Prostate gland (tissue), 2 donors: ENCODE results near the gene UST. TPM values are rescaled to one million over a fixed set of nuclear protein-coding genes. Genes with fewer than 3 reads are reported as not detected.

ENCODE experiments used
- DNase-seq: peaks from one replicate; pipeline ENCODE4 v3.0.0-alpha.2; 2019; ENCODE audit warnings: low spot score
- H3K27ac ChIP-seq, 2 donors: fragments of 200-600 bp; sonication (generic); 2 replicates each; pipeline ENCODE4 v1.5.1; 2017 to 2019
- H3K27me3 ChIP-seq: fragments of 200-600 bp; sonication (generic); replicated peaks from 2 replicates; pipeline ENCODE4 v1.5.1; 2019; ENCODE audit not compliant: insufficient read depth
- H3K36me3 ChIP-seq, 2 donors: fragments of 200-600 bp; sonication (generic); 1 replicate in 1 of 2; 2 replicates in 1 of 2; pipeline versions ENCODE4 v1.5.1 to v1.8.1; 2017 to 2019
- H3K4me1 ChIP-seq: fragments of 200-600 bp; sonication (generic); replicated peaks from 2 replicates; pipeline ENCODE4 v1.5.1; 2019
- H3K4me3 ChIP-seq, 2 donors: fragments of 200-600 bp; sonication (generic); 2 replicates each; pipeline ENCODE4 v1.5.1; 2017 to 2019
- H3K9me3 ChIP-seq: fragments of 200-600 bp; sonication (generic); 2 replicates; pipeline ENCODE4 v1.5.1; 2017
- POLR2A ChIP-seq: fragments of 450-650 bp; IDR thresholded peaks from one replicate; pipeline ENCODE4 v1.6.1; 2016; ENCODE audit warnings: antibody characterized with exemption, mild to moderate bottlenecking
- POLR2AphosphoS5 ChIP-seq: sonication (generic); formaldehyde crosslinking; IDR thresholded peaks from one replicate; pipeline ENCODE4 v1.6.1; 2017; ENCODE audit warnings: antibody characterized with exemption
- WGBS: methylation state at CpG from one replicate; pipeline ENCODE4 v1.1.5; 2018; 5-methylcytosine and 5-hydroxymethylcytosine counted together
- intact Hi-C: fragments of 100-400 bp; cut with DNase I; formaldehyde crosslinking; loops from one replicate; pipeline ENCODE4 v1.14.2; 2022
- total RNA-seq, 2 donors: library from RNA; depleted of rRNA; stranded (reverse); fragments of >200 nt; gene quantifications; one replicate each; pipeline ENCODE4 v1.1.0, GENCODE V29; 2016
- TF ChIP-seq, protein P1 (sequence below), 4 experiments: fragments of 200-600 bp in 2 of 4; fragments of 450-650 bp in 2 of 4; sonication (generic) in 2 of 4; IDR thresholded peaks; 1 replicate in 3 of 4; 2 replicates in 1 of 4; pipeline ENCODE4 v1.5.1; 2016 to 2019; ENCODE audit warnings: antibody characterized with exemption in 4 of 4, mild to moderate bottlenecking in 2 of 4, moderate library complexity in 2 of 4

Gene UST
- total RNA-seq, 2 donors from 2014 or later: 6.6 to 12.9 TPM

DNA sequence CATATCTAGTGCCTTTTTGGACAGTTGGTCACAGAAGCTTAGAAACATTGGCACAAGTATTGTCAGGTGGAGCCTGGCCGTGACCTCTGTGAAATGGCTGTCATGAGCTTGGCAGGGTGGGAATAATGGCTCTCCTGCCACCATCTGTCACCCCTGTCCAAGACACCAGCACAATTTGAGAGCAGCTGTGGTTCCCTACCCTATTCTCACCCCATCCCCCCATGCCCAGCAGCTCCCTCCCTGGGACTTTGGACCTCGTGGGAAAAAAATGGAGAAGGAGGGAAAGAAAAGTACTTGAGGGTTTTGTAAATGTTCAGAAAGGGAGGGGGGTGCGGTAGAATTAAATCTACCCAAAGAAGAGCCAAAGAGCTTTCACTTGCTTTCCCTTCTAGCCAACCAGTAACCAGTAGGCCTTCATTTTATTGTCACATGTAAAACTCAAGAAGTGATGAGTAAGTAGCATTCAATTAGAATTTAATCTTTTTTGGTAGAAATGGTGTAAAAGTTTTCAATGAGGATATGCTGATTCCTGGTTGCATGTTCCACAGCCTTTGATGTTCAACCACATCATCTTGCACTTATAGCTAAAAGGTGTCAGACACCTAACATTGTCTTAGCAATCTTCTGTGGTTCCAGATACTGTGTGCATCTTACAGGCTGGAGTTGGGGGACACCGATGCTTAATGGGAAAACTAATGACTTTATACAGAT is 307.2 kb downstream of the UST start:
- no peak for DNase-seq
- TF ChIP-seq POLR2AphosphoS5: no peak
- WGBS: 88% methylated on average over 4 of the region's 4 CpGs
- no peaks in the 10 kb centered on the region for H3K9me3 ChIP-seq
- peaks cover 1% of the 10 kb centered on the region for H3K4me1 ChIP-seq
- H3K4me3 ChIP-seq: no peak overlapping the region
- H3K27me3 ChIP-seq: no peaks in the 10 kb centered on the region
- H3K27ac ChIP-seq: no peak overlapping the region
- intact Hi-C loops: no loop called here
- no peaks in the 10 kb centered on the region for H3K36me3 ChIP-seq

DNA sequence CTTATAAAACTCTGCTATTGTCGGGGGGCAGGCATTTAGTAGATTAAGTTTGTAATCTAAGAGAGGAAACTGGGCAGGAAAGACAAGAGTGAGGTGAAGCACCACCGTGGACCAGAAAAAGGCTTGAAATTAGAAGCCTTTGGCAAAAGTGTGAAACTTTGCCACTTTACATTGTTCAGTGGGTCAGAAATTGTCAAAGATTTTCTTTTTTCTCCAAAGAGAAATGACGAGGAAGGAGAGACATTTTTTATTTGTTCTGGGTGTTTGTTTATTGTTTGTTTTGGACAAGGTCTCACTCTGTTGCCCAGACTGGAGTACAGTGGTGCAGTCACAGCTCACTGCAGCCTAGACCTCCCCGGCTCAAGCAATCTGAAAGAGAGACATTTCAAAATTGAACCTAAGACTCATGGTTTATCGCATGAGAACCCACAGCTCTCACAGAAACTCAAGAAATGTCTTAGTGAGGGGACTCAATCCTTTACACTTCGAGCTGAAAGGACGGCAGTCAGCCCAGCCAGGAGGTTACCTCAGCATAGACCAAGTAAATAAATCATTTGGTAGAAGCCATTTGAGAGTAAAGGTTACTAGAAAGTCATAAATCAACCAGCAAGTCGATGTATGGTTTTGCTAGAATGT is 307.8 kb downstream of the UST start:
- H3K27me3 ChIP-seq: no peaks in the 10 kb centered on the region
- H3K27ac ChIP-seq: no peak overlapping the region
- 49% methylated on average over 8 of the region's 8 CpGs for WGBS
- peaks cover 2% of the 10 kb centered on the region for H3K4me1 ChIP-seq
- TF ChIP-seq POLR2AphosphoS5: no peak
- TF ChIP-seq, protein P1, sequence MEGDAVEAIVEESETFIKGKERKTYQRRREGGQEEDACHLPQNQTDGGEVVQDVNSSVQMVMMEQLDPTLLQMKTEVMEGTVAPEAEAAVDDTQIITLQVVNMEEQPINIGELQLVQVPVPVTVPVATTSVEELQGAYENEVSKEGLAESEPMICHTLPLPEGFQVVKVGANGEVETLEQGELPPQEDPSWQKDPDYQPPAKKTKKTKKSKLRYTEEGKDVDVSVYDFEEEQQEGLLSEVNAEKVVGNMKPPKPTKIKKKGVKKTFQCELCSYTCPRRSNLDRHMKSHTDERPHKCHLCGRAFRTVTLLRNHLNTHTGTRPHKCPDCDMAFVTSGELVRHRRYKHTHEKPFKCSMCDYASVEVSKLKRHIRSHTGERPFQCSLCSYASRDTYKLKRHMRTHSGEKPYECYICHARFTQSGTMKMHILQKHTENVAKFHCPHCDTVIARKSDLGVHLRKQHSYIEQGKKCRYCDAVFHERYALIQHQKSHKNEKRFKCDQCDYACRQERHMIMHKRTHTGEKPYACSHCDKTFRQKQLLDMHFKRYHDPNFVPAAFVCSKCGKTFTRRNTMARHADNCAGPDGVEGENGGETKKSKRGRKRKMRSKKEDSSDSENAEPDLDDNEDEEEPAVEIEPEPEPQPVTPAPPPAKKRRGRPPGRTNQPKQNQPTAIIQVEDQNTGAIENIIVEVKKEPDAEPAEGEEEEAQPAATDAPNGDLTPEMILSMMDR (IDR thresholded peaks at IDR 0.05): no peak
- no peak for TF ChIP-seq POLR2A
- no peaks in the 10 kb centered on the region for H3K36me3 ChIP-seq
- no peaks in the 10 kb centered on the region for H3K9me3 ChIP-seq
- no peak for DNase-seq
- H3K4me3 ChIP-seq: no peak overlapping the region
- intact Hi-C loops: no loop called here

DNA sequence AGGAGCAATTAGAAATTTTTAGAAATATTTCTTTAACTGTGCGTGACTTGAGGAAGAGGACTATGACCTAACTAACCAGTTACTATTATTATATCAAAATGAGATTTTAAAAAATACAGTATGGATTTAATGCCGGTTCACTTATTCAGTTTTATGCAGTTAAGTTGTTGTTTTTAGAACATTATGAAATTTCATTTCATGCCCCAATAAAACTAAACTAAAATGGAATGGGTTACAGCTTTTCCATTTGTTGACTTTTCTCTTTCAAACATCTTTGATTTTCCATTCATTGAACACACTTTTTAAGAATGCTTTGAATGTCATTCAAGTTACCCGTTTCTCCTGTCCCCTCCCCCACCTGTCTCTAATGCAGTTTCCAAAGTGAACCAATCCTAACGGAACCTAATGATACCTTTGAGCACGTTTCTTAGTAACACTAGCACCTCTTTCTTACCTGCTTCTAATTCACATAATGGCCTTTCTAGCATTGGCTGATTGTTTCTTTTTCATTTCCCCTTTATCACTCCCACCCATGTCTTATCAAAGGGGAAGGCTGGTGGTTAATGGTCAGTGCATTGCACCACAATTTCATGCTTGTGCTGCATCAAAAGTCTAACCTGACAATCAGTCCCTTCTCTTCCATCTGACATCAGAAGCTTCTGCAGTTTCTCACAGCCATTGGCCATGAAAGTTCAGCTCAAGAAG is 308.5 kb downstream of the UST start:
- no peak for DNase-seq
- Histone ChIP-seq H3K4me3 (no peak overlapping the region), H3K27me3 (no peaks in the 10 kb centered on the region), H3K4me1 (peaks cover 2% of the 10 kb centered on the region), H3K9me3 (no peaks in the 10 kb centered on the region), H3K27ac (no peak overlapping the region), H3K36me3 (no peaks in the 10 kb centered on the region)
- WGBS: 55% methylated on average over 5 of the region's 5 CpGs
- intact Hi-C loops: no loop called here
- TF ChIP-seq, protein P1 (IDR thresholded peaks at IDR 0.05): no peak
- TF ChIP-seq POLR2A (no peak), POLR2AphosphoS5 (no peak)

DNA sequence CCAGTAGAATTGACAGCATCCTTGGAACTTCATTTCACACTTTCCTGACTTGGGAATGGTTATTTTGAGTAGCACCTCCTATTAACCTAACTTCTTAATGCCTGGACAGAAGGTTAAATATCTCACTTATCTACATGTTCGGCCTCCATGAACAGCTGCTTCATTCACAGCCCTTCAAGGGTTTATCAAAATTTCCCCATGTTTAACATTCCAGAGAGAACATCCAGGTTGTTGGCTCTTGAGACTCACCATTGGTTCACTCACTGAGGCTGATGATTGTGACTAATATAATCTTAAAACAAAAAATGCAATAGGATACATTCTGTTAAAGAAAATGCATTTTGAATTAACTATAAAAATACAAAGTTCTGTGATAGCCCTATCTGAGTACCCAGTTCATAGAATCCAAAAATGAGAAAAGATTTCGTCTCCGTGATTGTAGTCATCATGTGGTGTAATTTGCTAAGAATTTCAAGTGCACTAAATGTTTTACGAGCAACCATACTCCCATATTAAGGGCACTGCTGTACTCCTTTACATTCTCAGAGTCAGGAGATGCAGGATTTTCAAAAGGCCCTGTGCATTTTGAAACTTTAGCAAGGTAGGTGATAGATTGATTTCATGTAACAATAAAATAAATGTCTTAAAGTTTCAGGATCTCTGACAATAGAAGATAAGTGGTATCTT is 310.1 kb downstream of the UST start:
- DNase-seq: no peak
- no peak overlapping the region for H3K27ac ChIP-seq
- intact Hi-C loops: no loop called here
- H3K9me3 ChIP-seq: no peaks in the 10 kb centered on the region
- 85% methylated on average over 4 of the region's 4 CpGs for WGBS
- no peak for TF ChIP-seq POLR2AphosphoS5
- TF ChIP-seq POLR2A: no peak
- TF ChIP-seq, protein P1 (IDR thresholded peaks at IDR 0.05): no peak
- H3K4me3 ChIP-seq: no peak overlapping the region
- no peaks in the 10 kb centered on the region for H3K27me3 ChIP-seq
- peaks cover 9% of the 10 kb centered on the region for H3K4me1 ChIP-seq
- H3K36me3 ChIP-seq: no peaks in the 10 kb centered on the region

DNA sequence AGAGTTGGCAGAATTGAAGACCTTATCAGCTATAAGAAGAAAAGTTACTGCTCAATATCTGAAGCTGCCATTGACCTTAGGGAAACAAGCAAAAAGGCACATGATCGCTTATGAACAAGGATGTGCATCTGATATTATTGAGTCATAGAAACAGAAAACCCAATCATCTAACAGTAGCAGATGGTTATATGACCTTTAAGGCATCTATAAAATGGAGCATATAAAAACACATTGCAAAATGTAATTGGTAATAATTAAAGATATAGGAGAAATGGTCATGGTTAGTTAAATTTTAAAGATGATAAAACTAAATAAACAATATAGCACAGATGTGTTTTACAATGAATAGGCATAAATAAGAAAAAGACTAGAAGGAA is 310.6 kb downstream of the UST start:
- H3K4me1 ChIP-seq: peaks cover 9% of the 10 kb centered on the region
- H3K36me3 ChIP-seq: no peaks in the 10 kb centered on the region
- DNase-seq: no peak
- H3K27me3 ChIP-seq: no peaks in the 10 kb centered on the region
- H3K27ac ChIP-seq: no peak overlapping the region
- TF ChIP-seq POLR2A (no peak), POLR2AphosphoS5 (no peak)
- TF ChIP-seq, protein P1 (IDR thresholded peaks at IDR 0.05): no peak
- WGBS: 69% methylated on average over 1 of the region's 1 CpG
- H3K4me3 ChIP-seq: no peak overlapping the region
- H3K9me3 ChIP-seq: no peaks in the 10 kb centered on the region
- intact Hi-C loops: no loop called here
